ENCODE measurements around the gene ABCA13.

Gene ABCA13

GRCh38 chr7:48280100-48280499, 108.8 kb downstream of the ABCA13 start:
- H3K36me3 ChIP-seq (ENCODE audit: control insufficient read depth, low read length): no peaks in the 10 kb centered on the region
- no peaks in the 10 kb centered on the region for H3K9me3 ChIP-seq (ENCODE audit: control insufficient read depth, insufficient read depth, low read length)
- no peaks in the 10 kb centered on the region for H3K79me2 ChIP-seq (ENCODE audit: control insufficient read depth, low read length)
- no peaks in the 10 kb centered on the region for H3F3A ChIP-seq (ENCODE audit: control insufficient read depth, insufficient read depth)
- no peak overlapping the region for H3K4me2 ChIP-seq (ENCODE audit: low read length)
- no peaks in the 10 kb centered on the region for H3K9me2 ChIP-seq (replicated peaks; ENCODE audit: control insufficient read depth, low read length)
- no peak overlapping the region for H3K4me3 ChIP-seq (ENCODE audit: low read length)
- no peak overlapping the region for H3K27ac ChIP-seq (ENCODE audit: low read depth, low read length)
- TF ChIP-seq CTCF (IDR thresholded peaks at IDR 0.05; ENCODE audit: low read depth, low read length, poor library complexity, severe bottlenecking) (no peak), EZH2phosphoT487 (IDR thresholded peaks at IDR 0.05; ENCODE audit: borderline replicate concordance, low read length) (no peak)
- no peaks in the 10 kb centered on the region for H3K4me1 ChIP-seq (ENCODE audit: control insufficient read depth, low read length)
- no peaks in the 10 kb centered on the region for H4K20me1 ChIP-seq (ENCODE audit: control insufficient read depth, insufficient read depth, low read depth, low read length)
- 0 out of 2 replicates have a peak, but pooled peaks cover 2% of the 10 kb centered on the region for H3K27me3 ChIP-seq (ENCODE audit: control insufficient read depth, low read length)

- TF ChIP-seq EZH2phosphoT487 (IDR thresholded peaks at IDR 0.05; ENCODE audit: borderline replicate concordance, low read length): no peak
- Histone ChIP-seq H3F3A (ENCODE audit: control insufficient read depth, insufficient read depth) (no peaks in the 10 kb centered on the region), H3K9me2 (replicated peaks; ENCODE audit: control insufficient read depth, low read length) (no peaks in the 10 kb centered on the region), H3K4me2 (ENCODE audit: low read length) (no peak overlapping the region), H3K4me3 (ENCODE audit: low read length) (no peak overlapping the region), H3K9me3 (ENCODE audit: control insufficient read depth, insufficient read depth, low read length) (no peaks in the 10 kb centered on the region), H3K79me2 (ENCODE audit: control insufficient read depth, low read length) (no peaks in the 10 kb centered on the region), H3K27ac (ENCODE audit: low read depth, low read length) (no peak overlapping the region), H3K36me3 (ENCODE audit: control insufficient read depth, low read length) (no peaks in the 10 kb centered on the region), H3K4me1 (ENCODE audit: control insufficient read depth, low read length) (no peaks in the 10 kb centered on the region), H3K27me3 (ENCODE audit: control insufficient read depth, low read length) (0 out of 2 replicates have a peak, but pooled peaks cover 2% of the 10 kb centered on the region), H4K20me1 (ENCODE audit: control insufficient read depth, insufficient read depth, low read depth, low read length) (no peaks in the 10 kb centered on the region)
Observed at GRCh38 chr7:48285373-48285772, 114.1 kb downstream of the ABCA13 start.

- Histone ChIP-seq H3K79me2 (ENCODE audit: control insufficient read depth, low read length) (no peaks in the 10 kb centered on the region), H3K27me3 (ENCODE audit: control insufficient read depth, low read length) (no peaks in the 10 kb centered on the region), H3F3A (ENCODE audit: control insufficient read depth, insufficient read depth) (no peaks in the 10 kb centered on the region), H3K9me3 (ENCODE audit: control insufficient read depth, insufficient read depth, low read length) (no peaks in the 10 kb centered on the region), H4K20me1 (ENCODE audit: control insufficient read depth, insufficient read depth, low read depth, low read length) (no peaks in the 10 kb centered on the region), H3K4me3 (ENCODE audit: low read length) (no peak overlapping the region), H3K4me2 (ENCODE audit: low read length) (no peak overlapping the region), H3K4me1 (ENCODE audit: control insufficient read depth, low read length) (no peaks in the 10 kb centered on the region), H3K9me2 (replicated peaks; ENCODE audit: control insufficient read depth, low read length) (no peaks in the 10 kb centered on the region), H3K36me3 (ENCODE audit: control insufficient read depth, low read length) (no peaks in the 10 kb centered on the region), H3K27ac (ENCODE audit: low read depth, low read length) (no peak overlapping the region)
- TF ChIP-seq EZH2phosphoT487 (IDR thresholded peaks at IDR 0.05; ENCODE audit: borderline replicate concordance, low read length): no peak
- TF ChIP-seq CTCF (IDR thresholded peaks at IDR 0.05; ENCODE audit: low read depth, low read length, poor library complexity, severe bottlenecking): no peak
Observed at GRCh38 chr7:48286836-48287235, 115.6 kb downstream of the ABCA13 start.

GRCh38 chr7:48289656-48290055, 118.4 kb downstream of the ABCA13 start:
- H3K9me2 ChIP-seq (replicated peaks; ENCODE audit: control insufficient read depth, low read length): no peaks in the 10 kb centered on the region
- no peak for TF ChIP-seq CTCF (IDR thresholded peaks at IDR 0.05; ENCODE audit: low read depth, low read length, poor library complexity, severe bottlenecking)
- TF ChIP-seq EZH2phosphoT487 (IDR thresholded peaks at IDR 0.05; ENCODE audit: borderline replicate concordance, low read length): no peak

More at GRCh38 chr7:48289656-48290055, 118.4 kb downstream of the ABCA13 start:
- no peaks in the 10 kb centered on the region for H3K79me2 ChIP-seq (ENCODE audit: control insufficient read depth, low read length)
- no peaks in the 10 kb centered on the region for H3K27me3 ChIP-seq (ENCODE audit: control insufficient read depth, low read length)
- H3F3A ChIP-seq (ENCODE audit: control insufficient read depth, insufficient read depth): no peaks in the 10 kb centered on the region
- no peak overlapping the region for H3K4me2 ChIP-seq (ENCODE audit: low read length)
- H3K36me3 ChIP-seq (ENCODE audit: control insufficient read depth, low read length): no peaks in the 10 kb centered on the region
- no peak overlapping the region for H3K4me3 ChIP-seq (ENCODE audit: low read length)
- no peaks in the 10 kb centered on the region for H3K9me3 ChIP-seq (ENCODE audit: control insufficient read depth, insufficient read depth, low read length)
- no peak overlapping the region for H3K27ac ChIP-seq (ENCODE audit: low read depth, low read length)
- H3K4me1 ChIP-seq (ENCODE audit: control insufficient read depth, low read length): no peaks in the 10 kb centered on the region
- no peaks in the 10 kb centered on the region for H4K20me1 ChIP-seq (ENCODE audit: control insufficient read depth, insufficient read depth, low read depth, low read length)

Data from DOHH2 (cell line).